ENCODE measurements around the gene ME3. TPM values are rescaled to one million over a fixed set of nuclear protein-coding genes. Genes with fewer than 3 reads are reported as not detected.
"Not testable (repeated sequence)": the region's sequence is repeated elsewhere in the genome, so short reads cannot be mapped to it uniquely, and the experiment has no call there.

ME3 gene
- total RNA-seq, 4 donors from 2014 or later, result 1.9 to 11.0 (median 6.0) TPM

DNA sequence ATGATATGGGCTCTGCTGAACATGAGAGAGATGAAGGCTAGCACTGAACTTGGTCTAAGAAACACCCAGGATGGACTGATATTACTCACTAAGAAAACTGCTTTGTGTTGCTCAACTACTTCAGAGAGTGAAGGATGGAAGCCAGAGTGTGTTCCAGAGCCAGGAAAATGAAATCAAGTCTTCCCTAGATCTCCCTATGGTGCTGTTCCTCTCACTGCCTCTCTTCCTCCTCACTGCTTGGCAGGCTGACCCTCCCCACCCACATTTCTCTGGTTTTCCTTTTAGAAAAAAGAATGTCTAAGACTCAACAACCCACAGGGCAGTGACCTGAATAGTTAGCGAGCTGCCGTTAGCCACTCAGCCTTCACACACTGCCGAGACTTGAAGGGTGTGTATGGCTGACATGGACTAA lies 232.1 kb downstream of the ME3 start:
- WGBS, 2 donors, result 57 to 59% methylated on average over 3 of the region's 3 CpGs
- no peak overlapping the region for H3K4me3 ChIP-seq (ENCODE audit: low read depth, poor library complexity, severe bottlenecking)
- TF ChIP-seq POLR2A (IDR thresholded peaks at IDR 0.05), result no peak
- TF ChIP-seq, protein P1, sequence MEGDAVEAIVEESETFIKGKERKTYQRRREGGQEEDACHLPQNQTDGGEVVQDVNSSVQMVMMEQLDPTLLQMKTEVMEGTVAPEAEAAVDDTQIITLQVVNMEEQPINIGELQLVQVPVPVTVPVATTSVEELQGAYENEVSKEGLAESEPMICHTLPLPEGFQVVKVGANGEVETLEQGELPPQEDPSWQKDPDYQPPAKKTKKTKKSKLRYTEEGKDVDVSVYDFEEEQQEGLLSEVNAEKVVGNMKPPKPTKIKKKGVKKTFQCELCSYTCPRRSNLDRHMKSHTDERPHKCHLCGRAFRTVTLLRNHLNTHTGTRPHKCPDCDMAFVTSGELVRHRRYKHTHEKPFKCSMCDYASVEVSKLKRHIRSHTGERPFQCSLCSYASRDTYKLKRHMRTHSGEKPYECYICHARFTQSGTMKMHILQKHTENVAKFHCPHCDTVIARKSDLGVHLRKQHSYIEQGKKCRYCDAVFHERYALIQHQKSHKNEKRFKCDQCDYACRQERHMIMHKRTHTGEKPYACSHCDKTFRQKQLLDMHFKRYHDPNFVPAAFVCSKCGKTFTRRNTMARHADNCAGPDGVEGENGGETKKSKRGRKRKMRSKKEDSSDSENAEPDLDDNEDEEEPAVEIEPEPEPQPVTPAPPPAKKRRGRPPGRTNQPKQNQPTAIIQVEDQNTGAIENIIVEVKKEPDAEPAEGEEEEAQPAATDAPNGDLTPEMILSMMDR (IDR thresholded peaks at IDR 0.05), result no peak
- intact Hi-C loops (cut with DNase I; ENCODE audit: low total_unique reads), result no loop called here
- peak in 1 of 2 donors; percentile 52 for DNase-seq (ENCODE audit: low spot score in 2 of 2)

DNA sequence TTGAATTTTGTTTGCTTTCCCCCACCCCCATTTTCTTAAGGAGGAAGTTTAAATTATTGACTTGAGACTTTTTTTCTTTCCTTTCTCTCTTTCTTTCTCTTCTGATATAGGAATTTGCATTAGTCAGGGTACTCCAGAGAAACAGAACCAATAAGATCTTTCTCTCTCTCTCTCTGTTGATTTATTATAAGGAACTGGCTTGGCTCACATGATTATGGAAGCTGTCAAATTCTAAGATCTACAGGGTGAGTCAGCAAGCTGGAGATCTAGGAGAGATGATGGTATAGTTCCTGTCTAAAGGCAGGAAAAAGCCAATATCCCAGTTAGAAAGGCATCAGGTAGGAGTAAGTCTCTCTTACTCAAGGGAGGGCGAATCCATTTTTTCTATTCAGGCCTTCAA lies 233.7 kb downstream of the ME3 start:
- TF ChIP-seq POLR2A (IDR thresholded peaks at IDR 0.05), result no peak
- TF ChIP-seq, protein P1 (IDR thresholded peaks at IDR 0.05), result no peak
- no peak overlapping the region for H3K4me3 ChIP-seq (ENCODE audit: low read depth, poor library complexity, severe bottlenecking)
- WGBS, 2 donors, result 95 to 97% methylated on average over 1 of the region's 1 CpG
- DNase-seq (ENCODE audit: low spot score in 2 of 2), result no peak
- intact Hi-C loops (cut with DNase I; ENCODE audit: low total_unique reads), result no loop called here

DNA sequence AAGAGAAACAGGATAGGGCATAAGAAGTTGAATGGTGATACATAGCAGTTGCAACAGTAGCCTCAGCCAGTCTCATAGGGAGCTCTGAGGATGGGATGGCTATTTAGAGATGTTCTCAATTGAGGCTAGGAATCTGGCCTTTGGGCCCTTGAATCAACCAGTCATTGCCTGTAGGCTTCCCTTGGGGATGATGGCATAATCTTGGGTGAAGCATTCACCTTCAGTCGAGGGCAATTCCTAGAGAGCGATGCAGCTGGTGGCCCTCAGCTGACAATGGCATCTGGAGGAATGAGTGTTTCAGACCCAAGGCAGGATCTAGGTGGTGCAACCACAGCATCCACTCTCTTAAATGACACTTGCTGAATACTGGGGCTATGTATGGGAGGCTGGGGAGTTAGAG lies 236.7 kb downstream of the ME3 start:
- no peak for TF ChIP-seq POLR2A (IDR thresholded peaks at IDR 0.05)
- TF ChIP-seq, protein P1 (IDR thresholded peaks at IDR 0.05), result no peak
- peak in 1 of 2 donors; percentile 58 for DNase-seq (ENCODE audit: low spot score in 2 of 2)
- no peak overlapping the region for H3K4me3 ChIP-seq (ENCODE audit: low read depth, poor library complexity, severe bottlenecking)
- WGBS, 2 donors, result 91 to 92% methylated on average over 2 of the region's 2 CpGs
- intact Hi-C loops (cut with DNase I; ENCODE audit: low total_unique reads), result no loop called here

DNA sequence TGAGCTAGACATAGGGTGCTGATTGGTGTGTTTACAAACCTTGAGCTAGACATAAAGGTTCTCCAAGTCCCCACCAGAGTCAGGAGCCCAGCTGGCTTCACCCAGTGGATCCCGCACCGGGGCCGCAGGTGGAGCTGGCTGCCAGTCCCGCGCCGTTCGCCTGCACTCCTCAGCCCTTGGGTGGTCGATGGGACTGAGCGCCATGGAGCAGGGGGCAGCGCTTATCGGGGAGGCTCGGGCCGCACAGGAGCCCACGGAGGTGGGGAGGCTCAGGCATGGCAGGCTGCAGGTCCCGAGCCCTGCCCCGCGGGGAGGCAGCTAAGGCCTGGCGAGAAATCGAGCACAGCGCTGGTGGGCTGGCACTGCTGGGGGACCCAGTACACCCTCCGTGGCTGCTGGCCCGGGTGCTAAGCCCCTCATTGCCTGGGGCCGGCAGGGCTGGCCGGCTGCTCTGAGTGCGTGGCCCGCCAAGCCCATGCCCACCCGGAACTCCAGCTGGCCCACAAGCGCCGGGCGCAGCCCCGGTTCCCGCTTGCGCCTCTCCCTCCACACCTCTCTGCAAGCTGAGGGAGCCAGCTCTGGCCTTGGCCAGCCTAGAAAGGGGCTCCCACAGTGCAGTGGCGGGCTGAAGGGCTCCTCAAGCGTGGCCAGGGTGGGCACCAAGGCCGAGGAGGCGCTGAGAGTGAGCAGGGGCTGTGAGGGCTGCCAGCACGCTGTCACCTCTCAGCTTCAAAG lies 238.9 kb downstream of the ME3 start:
- DNase-seq (ENCODE audit: low spot score in 2 of 2); intact Hi-C loops (cut with DNase I; ENCODE audit: low total_unique reads); H3K4me3 ChIP-seq (ENCODE audit: low read depth, poor library complexity, severe bottlenecking): not testable (repeated sequence)
- 96 to 98% methylated on average over 5 to 30 of the region's 38 CpGs for WGBS, 2 donors

GRCh38 chr11:86431258-86431657 lies 241.2 kb downstream of the ME3 start:
- H3K4me3 ChIP-seq (ENCODE audit: low read depth, poor library complexity, severe bottlenecking), result no peak overlapping the region
- intact Hi-C loops (cut with DNase I; ENCODE audit: low total_unique reads), result no loop called here
- WGBS, 2 donors, result 90 to 95% methylated on average over 37 of the region's 37 CpGs
- DNase-seq (ENCODE audit: low spot score in 2 of 2), result no peak
- TF ChIP-seq POLR2A (IDR thresholded peaks at IDR 0.05), result no peak
- TF ChIP-seq, protein P1 (IDR thresholded peaks at IDR 0.05), result no peak

GRCh38 chr11:86427441-86427840 lies 245.0 kb downstream of the ME3 start:
- no peak overlapping the region for H3K4me3 ChIP-seq (ENCODE audit: low read depth, poor library complexity, severe bottlenecking)
- intact Hi-C loops (cut with DNase I; ENCODE audit: low total_unique reads), result no loop called here
- TF ChIP-seq, protein P1 (IDR thresholded peaks at IDR 0.05), result no peak
- TF ChIP-seq POLR2A (IDR thresholded peaks at IDR 0.05), result no peak
- no peak for DNase-seq (ENCODE audit: low spot score in 2 of 2)

- H3K4me3 ChIP-seq (ENCODE audit: low read depth, poor library complexity, severe bottlenecking); DNase-seq (ENCODE audit: low spot score in 2 of 2); intact Hi-C loops (cut with DNase I; ENCODE audit: low total_unique reads): not testable (repeated sequence)
- 74 to 75% methylated on average over 4 of the region's 4 CpGs for WGBS, 2 donors
Observed at GRCh38 chr11:86423488-86423887, 248.9 kb downstream of the ME3 start.

Measured in lower leg skin (tissue), 4 donors.